HG03457 (cell line): Measurements from ENCODE around the gene ACOX3.
"Not testable (repeated sequence)": the region's sequence is repeated elsewhere in the genome, so short reads cannot be mapped to it uniquely, and the experiment has no call there.

Source experiments
- ATAC-seq: cut with Tn5 transposase; IDR thresholded peaks from one replicate; pipeline ENCODE4 v1.9.1; 2021; ENCODE audit warnings: moderate number of reproducible peaks; ENCODE audit not compliant: unreplicated experiment

The ACOX3 gene

DNA sequence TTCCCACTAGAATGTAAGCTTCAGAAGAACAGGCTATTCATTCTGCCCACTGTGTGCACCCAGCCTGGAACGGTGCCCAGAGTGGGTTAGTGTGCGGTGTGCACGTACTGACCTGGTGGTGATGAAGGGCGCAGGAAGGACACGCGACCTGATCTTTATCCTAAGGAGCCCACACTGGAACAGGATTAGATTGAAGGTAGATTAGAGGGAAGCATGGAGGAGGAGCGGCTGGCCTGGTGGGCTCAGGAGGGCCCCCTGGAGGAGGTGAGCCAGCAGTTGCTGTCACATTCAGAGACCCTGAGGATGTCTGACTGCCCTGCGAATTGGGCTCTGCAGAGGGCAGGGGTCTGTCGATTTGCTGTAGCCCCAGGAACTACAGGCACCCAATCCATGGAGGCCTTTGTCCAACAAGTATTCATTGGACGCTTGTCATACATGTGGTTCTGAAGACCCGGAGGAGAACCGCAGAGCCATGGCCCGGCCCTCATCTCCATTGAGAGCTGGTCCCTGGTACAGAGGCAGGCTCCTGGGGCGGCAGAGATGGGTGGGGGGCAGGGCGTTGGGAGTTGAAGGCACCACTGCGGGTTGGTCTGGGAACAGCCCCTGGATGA lies 97.8 kb downstream of the ACOX3 start:
- ATAC-seq = no peak

DNA sequence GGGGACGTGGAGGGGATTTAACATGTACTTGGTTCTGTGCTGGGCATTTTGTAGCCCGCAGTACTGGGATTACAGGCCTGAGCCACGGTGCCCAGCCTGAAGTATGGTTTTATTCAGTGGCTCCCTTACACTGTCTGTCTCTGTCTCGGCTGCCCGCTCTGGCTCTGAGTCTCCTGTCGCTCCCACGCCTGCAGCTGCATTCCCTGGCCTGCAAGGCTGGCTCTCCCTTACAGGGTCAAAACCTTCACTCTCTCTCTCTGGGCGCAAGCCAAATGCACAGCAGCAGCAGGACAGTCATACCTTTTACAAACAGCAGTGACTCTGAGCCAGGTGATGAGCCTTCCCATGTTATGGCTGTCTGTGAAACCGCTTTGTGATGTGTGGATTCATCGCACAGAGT lies 98.8 kb downstream of the ACOX3 start:
- ATAC-seq = no peak

DNA sequence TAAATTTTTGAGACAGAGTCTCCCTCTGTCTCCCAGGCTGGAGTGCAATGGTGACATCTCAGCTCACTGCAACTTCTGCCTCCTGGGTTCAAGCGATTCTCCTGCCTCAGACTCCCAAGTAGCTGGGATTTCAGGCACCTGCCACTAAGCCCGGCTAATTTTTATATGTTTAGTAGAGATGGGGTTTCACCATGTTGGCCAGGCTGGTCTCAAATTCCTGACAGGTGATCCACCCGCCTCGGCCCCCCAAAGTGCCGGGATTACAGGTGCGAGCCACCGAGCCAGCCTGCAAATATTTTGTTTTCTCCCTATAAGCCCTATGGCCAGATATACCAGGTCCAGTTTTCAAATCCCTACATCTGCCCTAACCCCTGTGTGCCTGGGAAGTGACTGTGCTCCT lies 99.2 kb downstream of the ACOX3 start:
- ATAC-seq = not testable (repeated sequence)

DNA sequence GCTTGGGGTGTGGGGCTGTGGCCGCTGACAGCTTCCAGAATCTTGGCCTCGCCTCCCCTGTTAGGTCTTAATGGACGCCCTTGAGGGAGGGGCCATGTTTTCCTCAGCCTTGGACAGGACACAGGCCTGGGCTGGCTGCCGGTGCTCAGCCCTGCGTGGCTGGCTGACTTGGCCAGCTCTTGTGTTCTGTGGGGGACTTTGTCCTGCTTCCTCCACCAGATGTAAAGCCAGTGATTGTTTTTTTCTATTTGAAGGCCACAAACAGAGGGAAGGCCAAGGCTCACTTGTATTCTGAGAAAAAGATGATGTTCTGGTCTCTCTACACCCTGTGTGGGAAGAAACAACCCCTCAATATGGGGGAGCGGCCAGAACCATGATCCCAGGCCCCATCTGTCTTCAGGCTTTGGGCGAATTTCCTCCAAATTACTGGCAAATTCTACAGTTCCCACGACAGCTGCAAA lies 99.7 kb downstream of the ACOX3 start:
- no peak for ATAC-seq

DNA sequence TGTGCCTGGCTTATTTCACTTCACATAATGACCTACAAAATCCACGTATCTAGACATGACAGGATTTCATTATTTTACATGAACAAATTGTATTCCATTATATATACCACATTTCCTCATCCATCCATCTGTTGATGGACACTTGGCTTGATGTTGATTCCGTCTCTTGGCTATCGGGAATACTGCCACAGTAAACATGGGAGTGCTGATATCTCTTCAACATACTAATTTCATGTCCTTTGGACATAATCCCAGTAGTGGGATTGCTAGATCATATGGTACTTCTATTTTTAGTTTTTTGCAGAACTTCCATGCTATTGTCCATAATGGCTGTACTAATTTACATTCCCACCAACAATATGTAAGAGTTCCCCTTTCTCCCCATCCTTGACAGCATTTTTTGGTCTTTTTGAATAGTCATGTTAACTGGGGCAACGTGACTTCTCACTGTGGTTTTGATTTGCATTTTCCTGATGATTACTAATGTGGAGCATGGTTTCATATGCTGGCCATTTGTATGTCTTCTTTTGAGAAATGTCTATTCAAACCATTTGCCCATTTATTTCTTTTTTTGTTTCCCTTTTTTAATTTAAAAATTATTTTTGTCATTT lies 102.1 kb downstream of the ACOX3 start:
- ATAC-seq = no peak

DNA sequence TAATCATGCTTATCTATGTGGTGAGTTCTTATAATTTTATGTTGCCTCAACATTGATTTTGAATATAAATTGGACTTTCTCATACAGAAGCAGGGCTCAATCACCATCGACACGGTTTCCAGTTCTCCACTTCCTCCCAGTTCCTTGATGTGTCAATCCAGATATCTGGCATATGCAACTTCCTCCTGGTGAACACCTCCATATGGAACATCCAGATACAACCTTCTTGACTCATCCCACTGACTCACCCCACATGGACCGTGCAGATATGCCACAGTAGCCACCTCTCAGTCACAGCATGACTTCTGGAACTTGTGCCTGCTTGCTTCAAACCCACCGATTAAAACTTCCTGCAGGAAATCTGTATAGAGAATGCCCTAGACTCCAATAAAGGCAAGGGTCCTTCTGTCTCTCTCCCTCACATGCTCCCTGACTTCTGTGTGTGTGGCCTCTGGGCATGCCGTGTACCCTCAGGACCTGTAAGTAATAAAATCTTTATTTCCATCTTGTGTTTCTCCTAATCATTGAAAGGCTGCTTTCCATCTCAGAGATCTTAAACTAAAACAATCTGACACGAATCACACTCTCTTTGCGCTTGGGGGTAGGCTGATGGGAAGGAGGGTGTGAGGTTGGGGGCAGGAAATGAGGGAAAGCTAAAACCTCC lies 104.0 kb downstream of the ACOX3 start:
- no peak for ATAC-seq

DNA sequence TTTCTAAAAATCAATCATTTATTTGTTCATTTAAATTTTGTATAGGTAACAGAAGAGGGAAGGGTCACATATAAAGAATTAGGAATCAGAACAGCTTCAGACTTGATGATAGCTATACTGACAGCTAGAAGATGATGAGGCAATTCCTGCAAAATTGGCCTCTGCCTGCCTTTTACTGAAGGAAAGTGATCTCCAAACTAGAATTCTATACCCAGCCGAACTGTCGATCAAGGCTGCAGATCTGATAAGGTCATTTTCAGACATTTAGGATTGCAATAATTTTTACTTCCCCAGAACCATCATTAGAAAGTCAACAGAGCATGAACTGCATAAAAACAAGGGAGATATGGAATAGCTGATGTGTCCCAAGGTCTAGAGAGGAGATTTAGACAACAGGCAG lies 104.7 kb downstream of the ACOX3 start:
- ATAC-seq = no peak

DNA sequence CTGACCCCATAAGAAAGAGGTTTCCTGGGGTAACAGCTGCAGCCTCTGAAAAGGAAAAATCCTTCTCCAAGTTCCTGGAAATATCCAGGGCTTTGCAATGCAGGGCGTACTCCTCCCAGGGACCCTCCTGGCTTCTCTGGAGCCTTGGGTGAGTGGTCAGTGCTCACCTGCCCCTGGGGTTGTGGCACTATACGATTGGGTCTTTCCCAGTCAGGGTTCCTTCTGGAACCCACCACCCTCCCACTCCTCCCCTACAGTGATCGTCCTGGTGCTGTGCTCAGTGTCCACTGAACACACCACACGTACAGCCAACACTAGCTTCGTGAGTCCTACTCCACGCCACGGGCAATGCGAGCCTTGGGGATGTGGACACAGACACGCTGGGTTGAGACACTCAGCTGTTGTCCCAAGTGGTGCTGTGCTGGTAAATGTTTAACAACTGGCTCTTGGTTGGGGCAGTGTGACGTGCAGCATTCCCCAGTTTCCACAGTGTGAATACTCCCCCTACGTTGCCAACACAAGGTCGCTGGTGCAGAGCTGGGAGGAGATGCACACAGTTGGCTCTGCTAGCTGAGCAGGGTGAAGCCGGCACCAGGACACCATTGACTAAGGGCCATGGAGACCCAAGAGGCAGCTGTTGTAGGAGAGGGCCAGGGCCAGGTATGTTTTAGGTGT lies 105.6 kb downstream of the ACOX3 start:
- no peak for ATAC-seq

DNA sequence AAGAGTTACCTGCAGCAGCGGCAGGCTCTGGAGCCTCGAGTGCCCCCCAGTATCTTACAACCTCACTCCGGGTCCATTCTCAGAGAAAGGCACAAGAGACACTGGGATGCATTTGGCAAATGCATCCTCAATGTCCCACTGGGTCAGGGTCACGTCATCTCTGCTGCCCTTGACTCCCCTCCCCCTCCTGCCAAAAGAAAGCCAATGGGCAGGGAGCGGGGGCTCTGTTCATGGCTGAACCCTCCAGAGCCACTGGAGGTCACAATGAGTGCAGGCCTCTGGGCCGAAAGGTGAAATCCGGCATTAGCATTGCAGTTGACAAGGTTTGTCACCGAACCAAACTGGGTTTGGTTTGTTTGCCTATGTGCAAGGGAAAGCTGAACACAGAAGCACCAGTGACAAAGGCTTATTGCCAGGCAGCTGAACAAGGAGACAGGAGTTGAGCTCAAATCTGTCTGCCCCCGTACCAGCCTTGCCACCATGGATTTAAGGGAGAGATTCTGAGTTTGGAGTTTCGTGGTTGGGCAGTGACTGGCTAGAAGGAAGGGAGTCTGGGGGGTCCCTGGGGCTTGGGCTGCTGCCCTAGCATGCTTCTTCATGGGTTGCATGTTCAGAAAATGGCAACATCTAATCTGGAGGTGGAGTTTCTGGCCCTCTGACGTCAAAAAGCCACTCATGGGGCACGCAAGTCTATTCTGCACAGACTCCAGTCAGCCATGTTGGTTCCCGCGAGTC lies 106.6 kb downstream of the ACOX3 start:
- no peak for ATAC-seq

DNA sequence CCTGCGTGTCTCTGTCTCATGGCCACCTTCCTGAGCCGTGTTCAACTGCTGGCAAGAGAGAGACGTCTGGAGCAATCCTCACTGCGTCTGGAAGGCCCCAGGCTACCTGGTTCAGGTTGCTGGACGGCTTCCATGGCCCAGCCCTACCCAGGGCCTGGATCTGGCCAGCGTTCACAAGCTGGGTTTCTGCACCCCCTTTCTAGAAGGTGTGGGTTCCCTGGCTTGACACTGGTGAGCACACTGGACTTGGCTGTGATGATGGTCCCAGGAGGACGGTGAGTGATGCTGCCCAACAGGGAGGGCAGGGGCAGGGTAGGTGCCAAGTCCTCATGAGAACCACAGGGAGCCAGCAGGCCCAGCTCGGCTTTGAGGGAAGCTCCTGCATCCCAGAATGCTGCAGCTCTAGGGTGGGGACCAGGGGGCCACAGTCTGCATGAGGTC lies 107.6 kb downstream of the ACOX3 start:
- no peak for ATAC-seq

DNA sequence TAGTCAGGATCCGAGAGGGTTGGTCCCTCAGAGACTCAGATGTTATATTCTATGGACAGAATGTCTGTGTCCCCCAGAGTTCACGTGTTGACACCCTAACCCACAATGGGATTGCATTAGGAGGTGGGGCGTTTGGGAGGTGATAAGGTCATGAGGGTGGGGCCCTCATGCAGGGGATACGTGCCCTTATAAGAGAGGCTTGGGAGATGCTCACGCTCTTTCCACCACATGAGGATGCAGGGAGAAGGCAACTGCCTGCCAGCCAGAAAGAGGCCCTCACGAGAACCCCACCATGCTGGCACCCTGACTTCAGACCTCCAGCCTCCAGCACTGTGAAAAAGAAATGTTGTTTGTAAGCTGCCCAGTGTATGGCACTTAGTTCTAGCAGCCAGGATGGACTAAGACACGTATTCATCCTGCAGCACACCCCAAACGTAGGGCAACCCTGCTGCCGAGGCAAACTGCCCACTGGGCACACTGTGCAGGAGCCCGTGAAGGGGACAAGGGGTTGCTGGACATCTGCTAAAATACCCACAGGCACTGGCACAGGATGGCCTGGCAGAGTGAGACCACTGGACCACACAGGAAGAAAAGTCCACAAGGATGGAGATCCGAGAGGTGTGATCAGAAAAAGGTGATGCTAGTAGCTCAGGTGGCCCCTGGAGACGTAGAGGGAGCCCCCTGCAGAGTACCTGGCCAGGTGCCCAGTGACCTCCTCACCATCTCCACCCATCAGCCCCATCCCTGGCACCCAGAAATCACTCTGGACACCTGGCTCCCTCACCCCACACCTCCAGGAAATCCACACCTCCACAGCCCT lies 108.3 kb downstream of the ACOX3 start:
- no peak for ATAC-seq

DNA sequence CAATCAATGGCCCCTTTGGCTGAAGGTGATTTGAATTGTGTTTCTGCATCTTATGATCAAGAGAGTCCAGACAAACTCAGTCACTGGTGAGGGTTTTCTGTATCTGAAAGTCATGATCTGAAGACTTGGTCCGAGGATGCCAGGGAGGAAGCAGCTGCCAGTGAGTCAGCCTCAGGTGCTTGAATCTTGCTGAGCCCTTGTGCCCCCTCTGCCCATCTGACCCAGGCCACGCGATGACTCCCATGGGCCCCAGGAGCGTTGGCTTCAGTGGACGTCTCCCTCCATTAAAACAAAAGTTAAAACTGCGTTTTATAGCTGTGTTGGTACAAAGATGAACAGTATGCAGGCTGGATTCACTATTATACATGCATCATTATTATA lies 109.0 kb downstream of the ACOX3 start:
- ATAC-seq = no peak

DNA sequence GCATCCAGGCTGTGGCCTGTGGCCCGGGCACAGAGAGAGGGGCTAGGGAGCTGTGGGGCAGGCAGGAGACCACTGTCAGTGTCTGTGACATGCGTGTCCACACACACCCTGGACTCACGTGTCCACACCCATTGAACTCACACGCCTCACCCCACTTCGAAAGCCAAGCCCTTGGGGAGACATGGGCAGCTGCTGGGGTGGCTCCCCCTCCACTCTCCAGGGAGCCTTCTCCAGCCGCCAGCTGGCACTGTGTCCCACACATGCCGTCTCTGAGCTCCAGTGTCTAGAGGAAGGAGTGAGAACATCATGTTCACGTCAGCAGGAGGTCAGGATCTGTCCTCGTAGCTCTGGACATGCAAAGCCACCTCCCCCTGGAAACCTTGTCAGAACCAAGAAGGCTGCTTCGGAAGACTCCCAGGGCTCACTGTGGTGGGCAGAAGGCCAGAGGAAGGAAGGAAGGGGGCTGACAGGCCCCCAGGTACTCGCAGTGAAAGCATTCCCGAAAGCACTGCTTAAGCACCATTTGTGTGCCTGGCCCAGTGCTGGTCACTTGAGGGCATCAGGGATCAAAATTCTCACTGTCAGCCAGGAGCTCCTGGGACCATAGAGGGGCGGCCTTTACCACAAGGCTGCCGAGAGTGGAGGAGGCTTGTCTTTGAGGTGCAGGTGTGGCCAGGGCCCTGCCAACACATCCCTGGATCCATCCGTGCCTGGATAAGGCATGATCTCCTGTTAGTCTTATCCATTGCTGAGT lies 109.5 kb downstream of the ACOX3 start:
- ATAC-seq = no peak

DNA sequence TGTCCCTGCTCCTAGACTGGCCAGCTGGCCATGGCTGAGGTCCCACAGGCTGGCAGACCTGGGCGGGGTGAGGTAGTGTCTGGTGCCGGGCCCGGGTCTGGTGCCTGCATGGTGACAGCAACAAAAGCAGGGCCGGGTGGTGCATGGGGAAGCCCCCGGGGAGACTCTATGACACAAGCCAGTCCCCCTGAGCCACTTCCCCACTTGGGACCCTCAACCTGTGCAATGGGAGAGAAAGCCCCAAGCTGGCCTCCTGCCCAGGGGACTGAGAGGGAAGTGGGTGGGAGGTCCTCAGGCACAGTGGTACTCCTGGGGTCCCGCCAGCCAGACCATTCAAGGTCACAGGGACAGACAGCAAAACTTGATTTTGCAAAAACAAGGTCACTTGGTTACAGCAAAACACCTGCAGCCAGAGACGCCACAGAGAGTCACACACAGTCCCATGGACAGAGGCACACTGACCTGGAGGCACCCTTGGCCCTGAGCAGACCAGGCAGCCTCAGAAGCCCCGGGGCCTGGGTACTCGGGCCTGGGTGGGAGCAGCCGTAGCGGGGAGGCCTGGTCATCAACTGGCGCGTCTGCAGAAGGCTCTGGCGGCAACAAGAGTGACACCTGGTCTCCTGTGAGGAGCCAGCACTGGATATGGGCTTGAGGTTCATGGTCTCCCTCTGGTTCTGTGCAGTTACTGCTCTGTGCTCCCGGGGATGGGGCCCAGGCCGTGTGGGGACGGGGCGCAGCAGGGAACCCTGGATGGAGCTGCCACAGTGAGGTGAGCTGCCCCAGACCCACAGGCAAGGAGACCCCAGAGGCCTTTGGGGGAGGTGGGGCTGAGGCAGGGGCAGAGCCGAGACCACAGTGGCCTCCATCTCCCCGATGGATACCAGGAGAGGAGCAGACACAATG lies 110.4 kb downstream of the ACOX3 start:
- ATAC-seq = no peak

DNA sequence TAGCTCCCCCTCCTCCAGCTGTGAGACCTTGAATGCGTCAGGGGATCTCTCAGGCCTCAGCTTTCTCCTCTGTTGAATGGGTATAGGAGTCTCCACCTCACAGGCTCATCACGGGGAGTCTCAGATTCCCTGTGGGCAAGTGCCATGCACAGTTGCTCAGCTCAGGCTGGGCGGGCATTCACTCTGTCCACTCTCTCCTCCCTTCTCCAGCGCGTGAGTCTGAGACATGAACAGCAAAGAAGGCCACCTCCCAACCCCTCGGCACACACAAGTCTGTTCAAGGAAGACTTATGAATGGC lies 111.0 kb downstream of the ACOX3 start:
- ATAC-seq = no peak

DNA sequence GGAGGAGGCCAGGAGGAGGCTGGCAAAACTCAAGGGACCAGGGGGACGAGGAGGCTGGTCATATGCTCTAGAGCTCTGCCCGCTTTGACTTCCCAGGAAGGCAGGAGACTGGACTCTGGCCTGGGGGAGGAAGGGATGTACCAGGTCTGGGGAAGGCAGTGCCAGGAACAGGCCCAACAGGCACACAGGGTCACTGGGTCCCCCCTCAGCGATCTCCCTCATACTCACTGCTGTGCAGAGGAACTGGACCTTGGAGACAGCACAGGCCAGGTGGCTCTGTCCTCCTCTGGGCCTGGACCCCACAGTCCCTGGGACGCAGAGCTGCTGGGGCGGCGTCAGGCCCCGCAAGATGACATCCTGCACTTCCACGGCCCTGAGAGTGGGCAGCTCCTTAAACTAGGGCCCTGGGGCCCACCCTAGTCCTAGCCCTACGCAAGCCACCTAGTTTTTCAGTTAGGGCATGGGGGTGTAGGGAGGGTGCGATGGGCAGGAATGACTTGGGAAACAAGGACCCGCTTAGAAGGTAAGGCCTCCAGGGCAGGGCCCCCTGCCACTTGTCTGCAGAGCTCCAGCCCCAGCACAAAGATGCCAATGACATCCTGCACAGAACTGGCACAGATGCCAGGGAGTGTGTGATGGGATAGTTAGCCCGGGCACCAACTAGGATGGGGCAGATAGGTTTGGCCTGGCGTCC lies 111.5 kb downstream of the ACOX3 start:
- no peak for ATAC-seq

DNA sequence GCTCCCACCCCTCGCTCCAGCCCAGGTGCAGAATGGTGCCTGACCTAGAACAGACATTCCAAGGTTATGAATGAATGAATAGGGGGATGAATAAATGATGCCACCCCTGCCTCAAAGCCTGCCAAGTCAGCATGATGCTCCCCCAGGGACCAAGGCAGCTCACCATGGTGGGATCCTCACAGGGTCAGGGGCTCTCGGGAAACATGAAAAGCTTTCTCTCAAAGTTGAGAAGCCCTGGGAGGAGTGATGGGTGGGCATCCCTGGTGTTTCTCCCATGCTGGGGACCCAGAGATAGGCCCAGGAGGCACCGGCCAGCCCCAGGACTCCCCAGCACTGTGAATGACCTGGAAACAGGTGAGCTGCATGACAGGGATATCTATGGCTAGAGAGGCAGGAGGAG lies 112.1 kb downstream of the ACOX3 start:
- ATAC-seq = no peak

DNA sequence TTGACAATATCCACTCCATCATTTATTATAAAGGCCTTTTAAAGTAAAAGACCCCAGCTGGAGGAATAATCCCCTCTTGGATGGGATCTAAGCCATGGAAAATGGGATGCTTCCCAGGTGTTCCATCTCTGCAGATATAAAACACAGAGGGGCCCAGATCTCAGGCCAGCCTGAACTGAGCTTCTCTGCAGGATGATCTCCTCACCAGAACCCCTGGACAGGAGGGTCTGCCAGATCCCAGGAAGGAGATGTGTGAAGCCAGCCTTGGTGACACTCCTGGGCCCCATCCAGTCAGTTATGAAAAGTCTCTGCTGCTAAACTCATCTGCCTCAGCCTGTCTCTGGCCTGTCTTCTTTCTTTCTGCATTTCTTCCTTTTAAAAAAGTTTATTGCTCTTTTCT lies 114.3 kb downstream of the ACOX3 start:
- ATAC-seq = no peak
